Mucosa of rectum (tissue), 2 donors: ENCODE measurements around the gene CCDC70.
A peak's percentile ranks its signal among the peaks of the same experiment; 100 is the strongest.

ENCODE experiments used
- H3K27ac ChIP-seq, 2 donors: one replicate each; pipeline ENCODE4 v1.7.0; 2013; ENCODE audit warnings: inconsistent platforms in 2 of 2, low read depth in 2 of 2, low read length in 2 of 2
- H3K27me3 ChIP-seq, 2 donors: one replicate each; pipeline ENCODE4 v1.7.0; 2013; ENCODE audit warnings: low read length in 2 of 2; ENCODE audit not compliant: control insufficient read depth in 2 of 2, insufficient read depth in 2 of 2
- H3K36me3 ChIP-seq, 2 donors: one replicate each; pipeline ENCODE4 v1.7.0; 2013; ENCODE audit warnings: low read length in 2 of 2; ENCODE audit not compliant: control insufficient read depth in 2 of 2, insufficient read depth in 2 of 2
- H3K4me1 ChIP-seq, 2 donors: one replicate each; pipeline ENCODE4 v1.7.0; 2013; ENCODE audit warnings: low read length in 2 of 2, mild to moderate bottlenecking in 1 of 2; ENCODE audit not compliant: control insufficient read depth in 2 of 2, insufficient read depth in 2 of 2
- H3K4me3 ChIP-seq, 2 donors: one replicate each; pipeline ENCODE4 v1.7.0; 2013; ENCODE audit warnings: low read length in 2 of 2
- H3K9ac ChIP-seq, 2 donors: one replicate each; pipeline ENCODE4 v1.7.0; 2013; ENCODE audit warnings: low read length in 2 of 2, low read depth in 1 of 2, mild to moderate bottlenecking in 1 of 2
- H3K9me3 ChIP-seq, 2 donors: one replicate each; pipeline ENCODE4 v1.7.0; 2013; ENCODE audit warnings: low read length in 2 of 2; ENCODE audit not compliant: control insufficient read depth in 2 of 2
- donor health status: healthy.
- donor health status: Normal muscosa, but diverticular disease.

The CCDC70 gene

GRCh38 chr13:51861723-51862300 lies at the start of gene CCDC70:
CCDC70 (plus strand) TSS chr13:51861969; CDS start chr13:51865412, 3,443 bp downstream.
- no peaks in the 10 kb centered on the region for H3K27me3 ChIP-seq
- H3K9me3 ChIP-seq: no peaks in the 10 kb centered on the region
- H3K4me3 ChIP-seq: no peak within 1 kb of the TSS
- H3K9ac ChIP-seq: no peak within 1 kb of the TSS
- H3K27ac ChIP-seq: no peak within 1 kb of the TSS
- no peaks in the 10 kb centered on the region for H3K4me1 ChIP-seq
- H3K36me3 ChIP-seq: no peaks in the 10 kb centered on the region

- no peak overlapping the region for H3K9ac ChIP-seq
- no peak overlapping the region for H3K27ac ChIP-seq
- H3K27me3 ChIP-seq: peaks cover 0 to 3% of the 10 kb centered on the region in 2 donors
- peaks cover 4 to 14% of the 10 kb centered on the region in 2 donors for H3K4me1 ChIP-seq
- H3K4me3 ChIP-seq: no peak overlapping the region
- H3K9me3 ChIP-seq: no peaks in the 10 kb centered on the region
- no peaks in the 10 kb centered on the region for H3K36me3 ChIP-seq
Measured at GRCh38 chr13:51814071-51814470, 47.7 kb upstream of the CCDC70 start.

GRCh38 chr13:51814825-51815650 lies 46.7 kb upstream of the CCDC70 start:
- Histone ChIP-seq H3K4me1 (peaks cover 4 to 14% of the 10 kb centered on the region in 2 donors), H3K9me3 (no peaks in the 10 kb centered on the region), H3K36me3 (no peaks in the 10 kb centered on the region), H3K9ac (peak overlapping the region; percentile 2 to 65), H3K27me3 (peaks cover 0 to 3% of the 10 kb centered on the region in 2 donors), H3K4me3 (peak overlapping the region; percentile 38 to 65), H3K27ac (no peak overlapping the region)

GRCh38 chr13:51815848-51816247 lies 45.9 kb upstream of the CCDC70 start:
- peaks cover 0 to 3% of the 10 kb centered on the region in 2 donors for H3K27me3 ChIP-seq
- peaks cover 4 to 14% of the 10 kb centered on the region in 2 donors for H3K4me1 ChIP-seq
- H3K27ac ChIP-seq: no peak overlapping the region
- no peak overlapping the region for H3K9ac ChIP-seq
- no peak overlapping the region for H3K4me3 ChIP-seq
- no peaks in the 10 kb centered on the region for H3K9me3 ChIP-seq
- H3K36me3 ChIP-seq: no peaks in the 10 kb centered on the region

- Histone ChIP-seq H3K27ac (no peak overlapping the region), H3K4me1 (peaks cover 5 to 14% of the 10 kb centered on the region in 2 donors), H3K4me3 (no peak overlapping the region), H3K9me3 (no peaks in the 10 kb centered on the region), H3K36me3 (no peaks in the 10 kb centered on the region), H3K27me3 (peaks cover 0 to 3% of the 10 kb centered on the region in 2 donors), H3K9ac (no peak overlapping the region)
Measured at GRCh38 chr13:51816604-51817249, 45.0 kb upstream of the CCDC70 start.

GRCh38 chr13:51817717-51818116 lies 44.1 kb upstream of the CCDC70 start:
- Histone ChIP-seq H3K4me1 (peaks cover 8 to 14% of the 10 kb centered on the region in 2 donors), H3K4me3 (no peak overlapping the region), H3K9me3 (no peaks in the 10 kb centered on the region), H3K36me3 (no peaks in the 10 kb centered on the region), H3K9ac (no peak overlapping the region), H3K27ac (no peak overlapping the region), H3K27me3 (peaks cover 0 to 3% of the 10 kb centered on the region in 2 donors)

- Histone ChIP-seq H3K9me3 (no peaks in the 10 kb centered on the region), H3K36me3 (no peaks in the 10 kb centered on the region), H3K4me1 (peaks cover 8 to 14% of the 10 kb centered on the region in 2 donors), H3K9ac (no peak overlapping the region), H3K27ac (no peak overlapping the region), H3K4me3 (no peak overlapping the region), H3K27me3 (peaks cover 0 to 3% of the 10 kb centered on the region in 2 donors)
Measured at GRCh38 chr13:51818276-51818675, 43.5 kb upstream of the CCDC70 start.

- Histone ChIP-seq H3K9ac (no peak overlapping the region), H3K27me3 (peaks cover 0 to 3% of the 10 kb centered on the region in 2 donors), H3K4me1 (peaks cover 8 to 14% of the 10 kb centered on the region in 2 donors), H3K9me3 (no peaks in the 10 kb centered on the region), H3K36me3 (no peaks in the 10 kb centered on the region), H3K4me3 (no peak overlapping the region), H3K27ac (no peak overlapping the region)
Measured at GRCh38 chr13:51818781-51819511, 42.8 kb upstream of the CCDC70 start.

GRCh38 chr13:51819544-51819943 lies 42.2 kb upstream of the CCDC70 start:
- Histone ChIP-seq H3K9ac (no peak overlapping the region), H3K9me3 (no peaks in the 10 kb centered on the region), H3K4me1 (peaks cover 8 to 14% of the 10 kb centered on the region in 2 donors), H3K4me3 (no peak overlapping the region), H3K36me3 (no peaks in the 10 kb centered on the region), H3K27me3 (peaks cover 0 to 3% of the 10 kb centered on the region in 2 donors), H3K27ac (no peak overlapping the region)
